Panc1 (cell line): ENCODE data around the gene WNK2. TPM values are rescaled to one million over a fixed set of nuclear protein-coding genes. Genes with fewer than 3 reads are reported as not detected.

Experiments
- ATAC-seq: fragments of 200-7000 bp; cut with Tn5 transposase; 2 replicates; pipeline ENCODE4 v1.9.1; 2020; ENCODE audit warnings: mild to moderate bottlenecking, moderate library complexity
- BruUV-seq: library from RNA; stranded (reverse); fragments of 400-500 nt; replicated peaks from 2 replicates; lab custom pipeline; 2021; lab: Mats Ljungman, UMichigan
- CTCF ChIA-PET: fragments of 300-600 bp; sonication (Branson Sonifier 250); formaldehyde crosslinking; loops from one replicate; lab custom pipeline; 2022; ENCODE audit warnings: antibody characterized with exemption; lab: Charles Lee
- POLR2A ChIA-PET: fragments of 300-600 bp; sonication (Branson Sonifier 250); formaldehyde crosslinking; loops from one replicate; lab custom pipeline; 2022; ENCODE audit warnings: antibody characterized with exemption; lab: Charles Lee
- DNase-seq: peaks from one replicate; pipeline ENCODE4 v3.0.0-alpha.2; 2010; ENCODE audit warnings: low read depth, low spot score
- H3K27ac ChIP-seq: 2 replicates; pipeline ENCODE4 v1.5.1; 2011; ENCODE audit warnings: mild to moderate bottlenecking, low read length, inconsistent platforms
- H3K27me3 ChIP-seq: fragments of 200-500 bp; sonication (Bioruptor generic); 2 replicates; pipeline ENCODE4 v1.6.0; 2014; ENCODE audit warnings: low read length, inconsistent platforms; ENCODE audit not compliant: control insufficient read depth, insufficient read depth
- H3K36me3 ChIP-seq: fragments of 200-500 bp; sonication (Bioruptor generic); 2 replicates; pipeline ENCODE4 v1.5.1; 2014; ENCODE audit warnings: inconsistent platforms, mild to moderate bottlenecking, low read length, moderate library complexity; ENCODE audit not compliant: control insufficient read depth, insufficient read depth
- H3K4me1 ChIP-seq: 2 replicates; pipeline ENCODE4 v1.5.1; 2011; ENCODE audit warnings: inconsistent platforms, mild to moderate bottlenecking, low read length, moderate library complexity; ENCODE audit not compliant: control insufficient read depth, insufficient read depth
- H3K4me3 ChIP-seq, 2 experiments: 2 replicates each; pipeline ENCODE4 v1.5.1; 2011 to 2012; ENCODE audit warnings: low read depth in 2 of 2, low read length in 2 of 2, mild to moderate bottlenecking in 2 of 2, inconsistent platforms in 1 of 2, moderate library complexity in 1 of 2
- H3K9me3 ChIP-seq: fragments of 200-500 bp; sonication (Bioruptor generic); 2 replicates; pipeline ENCODE4 v1.5.1; 2014; ENCODE audit warnings: low read depth, mild to moderate bottlenecking, inconsistent platforms, low read length, moderate library complexity; ENCODE audit not compliant: control insufficient read depth, insufficient read depth
- POLR2AphosphoS5 ChIP-seq: IDR thresholded peaks from 2 replicates; pipeline ENCODE4 v1.6.1; 2012; ENCODE audit warnings: mild to moderate bottlenecking, low read depth, low read length, moderate library complexity
- REST ChIP-seq, 2 experiments: IDR thresholded peaks; 2 replicates each; pipeline ENCODE4 v1.6.1; 2011 to 2012; ENCODE audit warnings: low read depth in 2 of 2, control low read depth in 1 of 2, low read length in 1 of 2, mild to moderate bottlenecking in 1 of 2, moderate library complexity in 1 of 2; ENCODE audit not compliant: insufficient read depth in 1 of 2
- SIN3A ChIP-seq: IDR thresholded peaks from 2 replicates; pipeline ENCODE4 v1.6.1; 2012; ENCODE audit warnings: low read depth, mild to moderate bottlenecking, low read length, moderate library complexity, borderline replicate concordance; ENCODE audit not compliant: insufficient read depth
- TCF7L2 ChIP-seq: IDR thresholded peaks from 2 replicates; pipeline ENCODE4 v1.6.1; 2011; ENCODE audit warnings: mild to moderate bottlenecking, low read depth, low read length, inconsistent platforms
- in situ Hi-C: cut with HindIII; loops from 2 replicates; pipeline ENCODE4 v1.10.0; 2016; ENCODE audit warnings: low sequenced_read_pairs, low pct_unique_long_range_greater_than_20kb
- intact Hi-C: fragments of 100-400 bp; cut with micrococcal nuclease; formaldehyde crosslinking; loops from one replicate; pipeline ENCODE4 v1.10.0; 2022; ENCODE audit not compliant: unreplicated experiment
- total RNA-seq: library from RNA; stranded (reverse); gene quantifications from one replicate; pipeline ENCODE4 v1.2.1, GENCODE V29; 2021; ENCODE audit not compliant: unreplicated experiment
- TF ChIP-seq, protein P1 (sequence below): fragments of 450-650 bp; IDR thresholded peaks from 2 replicates; pipeline ENCODE4 v1.5.1; 2017; ENCODE audit warnings: mild to moderate bottlenecking

WNK2 gene
- total RNA-seq, 1 experiment from 2014 or later: 13.7 TPM

- DNase-seq: no peak
- no peak overlapping the region for H3K27ac ChIP-seq
- H3K9me3 ChIP-seq: no peaks in the 10 kb centered on the region
- H3K36me3 ChIP-seq: no peaks in the 10 kb centered on the region
- no TSS peak for BruUV-seq
- no peak overlapping the region for H3K4me3 ChIP-seq
- no peak for ATAC-seq
- POLR2A ChIA-PET: no interaction called here
- in situ Hi-C loops: no loop called here
- CTCF ChIA-PET: no interaction called here
- no peaks in the 10 kb centered on the region for H3K4me1 ChIP-seq
- no peaks in the 10 kb centered on the region for H3K27me3 ChIP-seq
- intact Hi-C loops: no loop called here
- TF ChIP-seq, protein P1, sequence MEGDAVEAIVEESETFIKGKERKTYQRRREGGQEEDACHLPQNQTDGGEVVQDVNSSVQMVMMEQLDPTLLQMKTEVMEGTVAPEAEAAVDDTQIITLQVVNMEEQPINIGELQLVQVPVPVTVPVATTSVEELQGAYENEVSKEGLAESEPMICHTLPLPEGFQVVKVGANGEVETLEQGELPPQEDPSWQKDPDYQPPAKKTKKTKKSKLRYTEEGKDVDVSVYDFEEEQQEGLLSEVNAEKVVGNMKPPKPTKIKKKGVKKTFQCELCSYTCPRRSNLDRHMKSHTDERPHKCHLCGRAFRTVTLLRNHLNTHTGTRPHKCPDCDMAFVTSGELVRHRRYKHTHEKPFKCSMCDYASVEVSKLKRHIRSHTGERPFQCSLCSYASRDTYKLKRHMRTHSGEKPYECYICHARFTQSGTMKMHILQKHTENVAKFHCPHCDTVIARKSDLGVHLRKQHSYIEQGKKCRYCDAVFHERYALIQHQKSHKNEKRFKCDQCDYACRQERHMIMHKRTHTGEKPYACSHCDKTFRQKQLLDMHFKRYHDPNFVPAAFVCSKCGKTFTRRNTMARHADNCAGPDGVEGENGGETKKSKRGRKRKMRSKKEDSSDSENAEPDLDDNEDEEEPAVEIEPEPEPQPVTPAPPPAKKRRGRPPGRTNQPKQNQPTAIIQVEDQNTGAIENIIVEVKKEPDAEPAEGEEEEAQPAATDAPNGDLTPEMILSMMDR: no peak
- TF ChIP-seq REST (IDR thresholded peaks at IDR 0.05; ENCODE audit: insufficient read depth in 1 of 2, low read depth in 2 of 2, low read length in 1 of 2) (no peak), TCF7L2 (no peak), POLR2AphosphoS5 (no peak), SIN3A (no peak)
Measured at GRCh38 chr9:93270976-93271375, 87.0 kb downstream of the WNK2 start.

- no peaks in the 10 kb centered on the region for H3K9me3 ChIP-seq
- DNase-seq (no peak), ATAC-seq (no peak)
- POLR2A ChIA-PET: no interaction called here
- in situ Hi-C loops: no loop called here
- intact Hi-C loops: no loop called here
- no peaks in the 10 kb centered on the region for H3K27me3 ChIP-seq
- no peak overlapping the region for H3K4me3 ChIP-seq
- H3K36me3 ChIP-seq: no peaks in the 10 kb centered on the region
- TF ChIP-seq TCF7L2: no peak
- no peak for TF ChIP-seq SIN3A
- TF ChIP-seq, protein P1: no peak
- TF ChIP-seq REST (IDR thresholded peaks at IDR 0.05; ENCODE audit: insufficient read depth in 1 of 2, low read depth in 2 of 2, low read length in 1 of 2): no peak
- no peak for TF ChIP-seq POLR2AphosphoS5
- CTCF ChIA-PET: no interaction called here
- BruUV-seq: no TSS peak
- no peak overlapping the region for H3K27ac ChIP-seq
- no peaks in the 10 kb centered on the region for H3K4me1 ChIP-seq
Measured at GRCh38 chr9:93276973-93277372, 93.0 kb downstream of the WNK2 start.
